Type B pancreatic cell (in vitro differentiated cells): ENCODE results near the gene GUCY1A1. TPM values are rescaled to one million over a fixed set of nuclear protein-coding genes. Genes with fewer than 3 reads are reported as not detected.

ENCODE experiments used
- DNase-seq: peaks from one replicate; pipeline ENCODE4 v3.0.0; 2021; ENCODE audit warnings: mixed read lengths; ENCODE audit not compliant: unreplicated experiment; ENCODE audit errors: extremely low spot score
- H3K27ac Mint-ChIP-seq: 2 replicates; pipeline ENCODE4 v1.8.0; 2021; ENCODE audit warnings: mild to moderate bottlenecking, mixed read lengths
- H3K27me3 Mint-ChIP-seq: 2 replicates; pipeline ENCODE4 v1.8.0; 2021; ENCODE audit warnings: mixed read lengths
- H3K36me3 Mint-ChIP-seq: 2 replicates; pipeline ENCODE4 v1.8.0; 2021; ENCODE audit warnings: mixed read lengths
- H3K4me1 Mint-ChIP-seq: one replicate; pipeline ENCODE4 v1.8.0; 2021; ENCODE audit warnings: mixed read lengths; ENCODE audit not compliant: unreplicated experiment
- H3K4me3 Mint-ChIP-seq: 2 replicates; pipeline ENCODE4 v1.8.0; 2021; ENCODE audit warnings: mild to moderate bottlenecking, mixed read lengths
- H3K9me3 Mint-ChIP-seq: 2 replicates; pipeline ENCODE4 v1.8.0; 2021; ENCODE audit warnings: mixed read lengths
- CTCF ChIP-seq: fragments of 200-600 bp; sonication (generic); conservative IDR thresholded peaks from 2 replicates; pipeline ENCODE4 v1.5.0; 2021; ENCODE audit warnings: antibody characterized with exemption, mild to moderate bottlenecking
- total RNA-seq: library from RNA; stranded (reverse); gene quantifications from 2 replicates; pipeline ENCODE4 v1.2.1, GENCODE V29; 2021; ENCODE audit warnings: low replicate concordance

GUCY1A1 gene
- total RNA-seq, 1 donor from 2014 or later: 6.2 TPM

GRCh38 chr4:155772459-155773195 is 106.0 kb downstream of the GUCY1A1 start:
- Mint-ChIP-seq H3K27ac (no peak overlapping the region), H3K4me3 (no peak overlapping the region), H3K4me1 (peaks cover 3% of the 10 kb centered on the region), H3K36me3 (no peaks in the 10 kb centered on the region), H3K27me3 (no peaks in the 10 kb centered on the region), H3K9me3 (no peaks in the 10 kb centered on the region)
- no peak for DNase-seq
- TF ChIP-seq CTCF: no peak

GRCh38 chr4:155773196-155773800 is 106.7 kb downstream of the GUCY1A1 start:
- Mint-ChIP-seq H3K9me3 (no peaks in the 10 kb centered on the region), H3K4me1 (peaks cover 3% of the 10 kb centered on the region), H3K27ac (no peak overlapping the region), H3K27me3 (no peaks in the 10 kb centered on the region), H3K36me3 (no peaks in the 10 kb centered on the region), H3K4me3 (no peak overlapping the region)
- DNase-seq: no peak
- no peak for TF ChIP-seq CTCF

- peaks cover under 1% of the 10 kb centered on the region for H3K4me1 Mint-ChIP-seq
- no peak for DNase-seq
- H3K36me3 Mint-ChIP-seq: no peaks in the 10 kb centered on the region
- H3K27me3 Mint-ChIP-seq: no peaks in the 10 kb centered on the region
- H3K9me3 Mint-ChIP-seq: no peaks in the 10 kb centered on the region
- TF ChIP-seq CTCF: no peak
- no peak overlapping the region for H3K27ac Mint-ChIP-seq
- H3K4me3 Mint-ChIP-seq: no peak overlapping the region
Observed at GRCh38 chr4:155774033-155774432, 107.4 kb downstream of the GUCY1A1 start.

GRCh38 chr4:155777971-155778735 is 111.5 kb downstream of the GUCY1A1 start:
- TF ChIP-seq CTCF: no peak
- H3K27me3 Mint-ChIP-seq: no peaks in the 10 kb centered on the region
- no peak overlapping the region for H3K27ac Mint-ChIP-seq
- H3K36me3 Mint-ChIP-seq: no peaks in the 10 kb centered on the region
- no peak overlapping the region for H3K4me3 Mint-ChIP-seq
- DNase-seq: no peak
- peaks cover 4% of the 10 kb centered on the region for H3K9me3 Mint-ChIP-seq
- no peaks in the 10 kb centered on the region for H3K4me1 Mint-ChIP-seq

- H3K4me3 Mint-ChIP-seq: no peak overlapping the region
- no peaks in the 10 kb centered on the region for H3K36me3 Mint-ChIP-seq
Observed at GRCh38 chr4:155780775-155781174, 114.1 kb downstream of the GUCY1A1 start.

More at GRCh38 chr4:155780775-155781174, 114.1 kb downstream of the GUCY1A1 start:
- H3K9me3 Mint-ChIP-seq: peaks cover 4% of the 10 kb centered on the region
- H3K27ac Mint-ChIP-seq: no peak overlapping the region
- H3K27me3 Mint-ChIP-seq: no peaks in the 10 kb centered on the region
- DNase-seq: no peak
- H3K4me1 Mint-ChIP-seq: no peaks in the 10 kb centered on the region
- no peak for TF ChIP-seq CTCF
